Upper lobe of left lung (tissue), 4 donors: Measurements from ENCODE around the gene MRPL20.
"Not testable (repeated sequence)": the region's sequence is repeated elsewhere in the genome, so short reads cannot be mapped to it uniquely, and the experiment has no call there.

Source experiments
- CTCF ChIP-seq, 6 experiments: fragments of 450-650 bp in 4 of 6; fragments of 200-600 bp in 2 of 6; sonication (generic) in 2 of 6; IDR thresholded peaks; one replicate each; pipeline ENCODE4 v1.5.1; 2016 to 2019; ENCODE audit warnings: antibody characterized with exemption in 6 of 6
- EP300 ChIP-seq, 4 donors: sonication (generic); formaldehyde crosslinking; IDR thresholded peaks; one replicate each; pipeline ENCODE4 v1.5.1; 2017; ENCODE audit warnings: antibody characterized with exemption in 4 of 4, control low read depth in 2 of 4
- POLR2A ChIP-seq, 4 donors: fragments of 450-650 bp; IDR thresholded peaks; one replicate each; pipeline ENCODE4 v1.5.1; 2016 to 2017; ENCODE audit warnings: antibody characterized with exemption in 4 of 4, mild to moderate bottlenecking in 2 of 4
- POLR2AphosphoS5 ChIP-seq, 2 donors: sonication (generic); formaldehyde crosslinking; IDR thresholded peaks; one replicate each; pipeline ENCODE4 v1.5.1; 2017; ENCODE audit warnings: antibody characterized with exemption in 2 of 2

- TF ChIP-seq CTCF, POLR2A, EP300, POLR2AphosphoS5 (IDR thresholded peaks at IDR 0.05): not testable (repeated sequence)
These were observed 5.3 kb upstream of the MRPL20 start for GRCh38 chr1:1412311-1412902.
